H9 (cell line): Measurements from ENCODE around the gene ZNF57. TPM values are rescaled to one million over a fixed set of nuclear protein-coding genes. Genes with fewer than 3 reads are reported as not detected.

ENCODE experiments used
- DNase-seq: peaks from one replicate; pipeline ENCODE4 v3.0.0-alpha.2; 2017
- H2AFZ ChIP-seq: one replicate; pipeline ENCODE4 v1.6.1; 2013; ENCODE audit warnings: mild to moderate bottlenecking, low read length, control low read depth, moderate library complexity
- H2AK5ac ChIP-seq: 2 replicates; pipeline ENCODE4 v1.6.1; 2013; ENCODE audit warnings: low read length, control low read depth, mixed read lengths; ENCODE audit not compliant: insufficient read length
- H2BK120ac ChIP-seq: one replicate; pipeline ENCODE4 v1.6.1; 2013; ENCODE audit warnings: low read depth, mild to moderate bottlenecking, low read length, control low read depth, inconsistent platforms; ENCODE audit not compliant: poor library complexity, severe bottlenecking
- H2BK12ac ChIP-seq: 2 replicates; pipeline ENCODE4 v1.6.1; 2013; ENCODE audit warnings: low read length, control low read depth, mixed read lengths, low read depth; ENCODE audit not compliant: insufficient read length
- H2BK15ac ChIP-seq: 2 replicates; pipeline ENCODE4 v1.6.1; 2013; ENCODE audit warnings: low read depth, low read length, control low read depth
- H2BK20ac ChIP-seq: one replicate; pipeline ENCODE4 v1.6.1; 2013; ENCODE audit warnings: low read depth, mild to moderate bottlenecking, low read length, control low read depth, inconsistent platforms; ENCODE audit not compliant: poor library complexity, severe bottlenecking
- H2BK5ac ChIP-seq: 2 replicates; pipeline ENCODE4 v1.6.1; 2013; ENCODE audit warnings: low read length, control low read depth, mixed read lengths; ENCODE audit not compliant: insufficient read length
- H3K14ac ChIP-seq: 2 replicates; pipeline ENCODE4 v1.6.1; 2013; ENCODE audit warnings: low read length, control low read depth; ENCODE audit not compliant: insufficient read depth
- H3K18ac ChIP-seq: 2 replicates; pipeline ENCODE4 v1.6.1; 2013; ENCODE audit warnings: low read depth, mild to moderate bottlenecking, mixed read lengths, low read length, control low read depth; ENCODE audit not compliant: insufficient read length
- H3K23ac ChIP-seq: 2 replicates; pipeline ENCODE4 v1.6.1; 2013; ENCODE audit warnings: low read length, control low read depth, mixed read lengths, low read depth; ENCODE audit not compliant: insufficient read length
- H3K23me2 ChIP-seq: 2 replicates; pipeline ENCODE4 v1.6.1; 2013; ENCODE audit warnings: low read depth, mild to moderate bottlenecking, mixed read lengths, low read length, control low read depth; ENCODE audit not compliant: insufficient read length, poor library complexity, severe bottlenecking
- H3K27ac ChIP-seq: 2 replicates; pipeline ENCODE4 v1.5.1; 2013; ENCODE audit warnings: low read length, control low read depth, mixed read lengths, low read depth; ENCODE audit not compliant: insufficient read length
- H3K27me3 ChIP-seq: 2 replicates; pipeline ENCODE4 v1.6.1; 2013; ENCODE audit warnings: low read length, control low read depth, inconsistent platforms; ENCODE audit not compliant: insufficient read depth
- H3K4ac ChIP-seq: 2 replicates; pipeline ENCODE4 v1.6.1; 2013; ENCODE audit warnings: low read depth, mild to moderate bottlenecking, control low read depth, inconsistent platforms, low read length, moderate library complexity
- H3K4me1 ChIP-seq: 2 replicates; pipeline ENCODE4 v1.6.1; 2013; ENCODE audit warnings: low read length, control low read depth, inconsistent platforms; ENCODE audit not compliant: insufficient read depth
- H3K4me2 ChIP-seq: 2 replicates; pipeline ENCODE4 v1.6.1; 2013; ENCODE audit warnings: low read length, control low read depth, mixed read lengths; ENCODE audit not compliant: insufficient read length, insufficient read depth
- H3K56ac ChIP-seq: 2 replicates; pipeline ENCODE4 v1.6.1; 2013; ENCODE audit warnings: low read depth, mild to moderate bottlenecking, mixed read lengths, low read length, control low read depth; ENCODE audit not compliant: insufficient read length
- H3K79me1 ChIP-seq: 2 replicates; pipeline ENCODE4 v1.6.1; 2013; ENCODE audit warnings: low read depth, mild to moderate bottlenecking, moderate library complexity, low read length, control low read depth, inconsistent platforms; ENCODE audit not compliant: insufficient read depth, poor library complexity, severe bottlenecking
- H3K79me2 ChIP-seq: 2 replicates; pipeline ENCODE4 v1.6.1; 2013; ENCODE audit warnings: low read length, control low read depth, inconsistent platforms; ENCODE audit not compliant: insufficient read depth
- H3K9ac ChIP-seq: 2 replicates; pipeline ENCODE4 v1.6.1; 2013; ENCODE audit warnings: low read length, control low read depth, mixed read lengths; ENCODE audit not compliant: insufficient read length; ENCODE audit errors: extremely low read depth
- H3K9me3 ChIP-seq: one replicate; pipeline ENCODE4 v1.6.1; 2013; ENCODE audit warnings: low read depth, low read length, inconsistent platforms; ENCODE audit not compliant: control insufficient read depth
- H3T11ph ChIP-seq: one replicate; pipeline ENCODE4 v1.6.1; 2013; ENCODE audit warnings: mild to moderate bottlenecking, low read length, control low read depth, inconsistent platforms
- H4K20me1 ChIP-seq: one replicate; pipeline ENCODE4 v1.6.1; 2013; ENCODE audit not compliant: control insufficient read depth, insufficient read length, insufficient read depth
- H4K5ac ChIP-seq: 2 replicates; pipeline ENCODE4 v1.6.1; 2013; ENCODE audit warnings: low read depth, mild to moderate bottlenecking, mixed read lengths, low read length, control low read depth; ENCODE audit not compliant: insufficient read length
- H4K8ac ChIP-seq: replicated peaks from 2 replicates; pipeline ENCODE4 v1.6.1; 2013; ENCODE audit warnings: low read length, control low read depth, mixed read lengths, low read depth; ENCODE audit not compliant: insufficient read length
- H4K91ac ChIP-seq: 2 replicates; pipeline ENCODE4 v1.6.1; 2013; ENCODE audit warnings: low read depth, mild to moderate bottlenecking, moderate library complexity, mixed read lengths, low read length, control low read depth; ENCODE audit not compliant: insufficient read length
- H3K27ac Mint-ChIP-seq, 3 experiments: 2 replicates in 2 of 3; 3 replicates in 1 of 3; pipeline ENCODE4 v1.8.0; 2020 to 2021; ENCODE audit warnings: mixed read lengths in 3 of 3, mild to moderate bottlenecking in 1 of 3, moderate library complexity in 1 of 3
- H3K27me3 Mint-ChIP-seq: 2 replicates; pipeline ENCODE4 v1.8.0; 2021; ENCODE audit warnings: low read depth, mild to moderate bottlenecking, moderate library complexity, mixed read lengths
- H3K36me3 Mint-ChIP-seq, 3 experiments: 2 replicates in 2 of 3; 3 replicates in 1 of 3; pipeline ENCODE4 v1.8.0; 2020 to 2021; ENCODE audit warnings: low read depth in 3 of 3, mixed read lengths in 3 of 3; ENCODE audit not compliant: insufficient read depth in 1 of 3
- H3K4me1 Mint-ChIP-seq, 2 experiments: 2 replicates each; pipeline ENCODE4 v1.8.0; 2020; ENCODE audit warnings: mixed read lengths in 2 of 2
- H3K4me3 Mint-ChIP-seq, 2 experiments: 2 replicates in 1 of 2; 3 replicates in 1 of 2; pipeline ENCODE4 v1.8.0; 2020 to 2021; ENCODE audit warnings: mild to moderate bottlenecking in 2 of 2, mixed read lengths in 2 of 2, moderate library complexity in 1 of 2
- H3K9me3 Mint-ChIP-seq, 2 experiments: 2 replicates in 1 of 2; 3 replicates in 1 of 2; pipeline ENCODE4 v1.8.0; 2020; ENCODE audit warnings: mild to moderate bottlenecking in 2 of 2, mixed read lengths in 2 of 2, moderate library complexity in 1 of 2
- WGBS: extraction: QIAGEN DNeasy Blood & Tissue Kit; methylation state at CpG from one replicate; pipeline ENCODE4 v1.1.7; 2013; ENCODE audit warnings: missing lambda C conversion rate, low lambda C conversion rate, mixed read lengths; ENCODE audit not compliant: insufficient read length; ENCODE audit errors: extremely low coverage; 5-methylcytosine and 5-hydroxymethylcytosine counted together
- total RNA-seq: library from RNA; stranded (reverse); gene quantifications from 2 replicates; pipeline ENCODE4 v1.2.1, GENCODE V29; 2021
- TF ChIP-seq, protein P1 (sequence below): fragments of 200-600 bp; sonication (generic); conservative IDR thresholded peaks from 3 replicates; pipeline ENCODE4 v1.8.0; 2021; ENCODE audit warnings: antibody characterized with exemption, mild to moderate bottlenecking

The ZNF57 gene
- total RNA-seq, 1 experiment from 2014 or later: 7.8 TPM

DNA sequence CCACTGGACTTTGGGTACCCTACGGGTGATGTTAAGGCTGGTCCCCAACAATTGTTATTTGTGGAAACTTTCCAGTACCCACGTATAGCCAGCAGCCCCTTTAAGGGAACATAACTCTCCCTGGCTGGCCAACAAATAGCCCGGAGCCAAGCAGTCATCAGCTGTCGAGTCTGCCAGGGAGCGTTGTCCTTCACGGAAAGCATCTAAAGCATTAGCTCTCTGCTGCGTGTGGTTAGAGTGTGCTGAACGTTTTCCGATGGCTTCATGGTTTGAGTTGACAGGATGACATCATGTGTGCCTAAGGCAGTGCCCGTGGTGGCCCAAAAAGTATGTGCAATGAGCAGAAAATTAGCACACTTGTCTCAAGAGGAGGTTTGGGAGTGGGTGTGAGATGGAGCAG, 36.9 kb upstream of the ZNF57 start:
- Histone ChIP-seq H2AK5ac (no peak overlapping the region), H2BK20ac (no peak overlapping the region), H2BK120ac (no peak overlapping the region), H3K23ac (no peak overlapping the region), H4K91ac (no peak overlapping the region), H2BK15ac (no peak overlapping the region), H3K4me2 (no peak overlapping the region), H3K23me2 (no peaks in the 10 kb centered on the region), H3K18ac (no peak overlapping the region), H4K5ac (no peak overlapping the region), H3K9ac (no peak overlapping the region), H3K79me2 (no peaks in the 10 kb centered on the region), H3K27ac (no peak overlapping the region), H3K79me1 (no peaks in the 10 kb centered on the region), H2BK12ac (no peak overlapping the region), H2AFZ (no peak overlapping the region), H3K27me3 (no peaks in the 10 kb centered on the region), H2BK5ac (no peak overlapping the region), H3T11ph (no peak overlapping the region), H3K14ac (no peak overlapping the region), H3K4ac (no peak overlapping the region), H4K20me1 (no peaks in the 10 kb centered on the region), H3K9me3 (peaks cover 17% of the 10 kb centered on the region), H3K4me1 (no peaks in the 10 kb centered on the region), H4K8ac (no peak overlapping the region), H3K56ac (no peak overlapping the region)
- no CpG with 5 or more reads among the region's 10 CpGs for WGBS
- TF ChIP-seq, protein P1, sequence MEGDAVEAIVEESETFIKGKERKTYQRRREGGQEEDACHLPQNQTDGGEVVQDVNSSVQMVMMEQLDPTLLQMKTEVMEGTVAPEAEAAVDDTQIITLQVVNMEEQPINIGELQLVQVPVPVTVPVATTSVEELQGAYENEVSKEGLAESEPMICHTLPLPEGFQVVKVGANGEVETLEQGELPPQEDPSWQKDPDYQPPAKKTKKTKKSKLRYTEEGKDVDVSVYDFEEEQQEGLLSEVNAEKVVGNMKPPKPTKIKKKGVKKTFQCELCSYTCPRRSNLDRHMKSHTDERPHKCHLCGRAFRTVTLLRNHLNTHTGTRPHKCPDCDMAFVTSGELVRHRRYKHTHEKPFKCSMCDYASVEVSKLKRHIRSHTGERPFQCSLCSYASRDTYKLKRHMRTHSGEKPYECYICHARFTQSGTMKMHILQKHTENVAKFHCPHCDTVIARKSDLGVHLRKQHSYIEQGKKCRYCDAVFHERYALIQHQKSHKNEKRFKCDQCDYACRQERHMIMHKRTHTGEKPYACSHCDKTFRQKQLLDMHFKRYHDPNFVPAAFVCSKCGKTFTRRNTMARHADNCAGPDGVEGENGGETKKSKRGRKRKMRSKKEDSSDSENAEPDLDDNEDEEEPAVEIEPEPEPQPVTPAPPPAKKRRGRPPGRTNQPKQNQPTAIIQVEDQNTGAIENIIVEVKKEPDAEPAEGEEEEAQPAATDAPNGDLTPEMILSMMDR: no peak
- H3K4me1 Mint-ChIP-seq: no peaks in the 10 kb centered on the region
- peaks cover 76 to 82% of the 10 kb centered on the region in 2 experiments for H3K9me3 Mint-ChIP-seq
- peaks cover 17% of the 10 kb centered on the region for H3K27me3 Mint-ChIP-seq
- no peak overlapping the region for H3K27ac Mint-ChIP-seq
- peaks cover 8 to 14% (median 13%) of the 10 kb centered on the region in 3 experiments; a peak in 6 of 7 replicates for H3K36me3 Mint-ChIP-seq
- H3K4me3 Mint-ChIP-seq: no peak overlapping the region
- no peak for DNase-seq
